HepG2 (cell line): ENCODE measurements around the gene C10orf120. TPM values are rescaled to one million over a fixed set of nuclear protein-coding genes. Genes with fewer than 3 reads are reported as not detected.
A peak's percentile ranks its signal among the peaks of the same experiment; 100 is the strongest.

Experiments
- ATAC-seq: fragments of 200-7000 bp; cut with Tn5 transposase; 3 replicates; pipeline ENCODE4 v1.9.1; 2020; ENCODE audit warnings: mild to moderate bottlenecking, moderate library complexity
- BruUV-seq: library from RNA; stranded (reverse); fragments of 400-500 nt; replicated peaks from 2 replicates; lab custom pipeline; 2021; lab: Mats Ljungman, UMichigan
- CTCF ChIA-PET: fragments of 300-600 bp; formaldehyde crosslinking; extraction: SDS; loops from one replicate; lab custom pipeline; 2021; ENCODE audit warnings: low total read pairs, inconsistent platforms, low intra/inter-chr PET ratio; lab: Yijun Ruan, JAX
- POLR2A ChIA-PET: fragments of 350-600 bp; sonication (Branson Sonifier 250); formaldehyde crosslinking; loops from one replicate; lab custom pipeline; 2020; ENCODE audit warnings: antibody characterized with exemption, inconsistent platforms; lab: Yijun Ruan, JAX
- DNase-seq: peaks from one replicate; pipeline ENCODE4 v3.0.0-alpha.2; 2015; ENCODE audit warnings: low spot score
- FAIRE-seq: peaks from 3 replicates; lab custom pipeline; 2011; peaks lifted over from hg19 to GRCh38; lab: Jason Lieb, UNC
- H2AFZ ChIP-seq: one replicate; pipeline ENCODE4 v1.6.1; 2011; ENCODE audit warnings: low read length, inconsistent platforms
- H3K27ac ChIP-seq: fragments of 300-600 bp; 3 replicates; pipeline ENCODE4 v1.8.0; 2011; ENCODE audit warnings: mixed run types, mild to moderate bottlenecking, mixed read lengths, low read length, inconsistent platforms; ENCODE audit not compliant: insufficient read depth; ENCODE audit errors: extremely low read length
- H3K27me3 ChIP-seq, 2 experiments: fragments of 200-600 bp in 1 of 2; 2 replicates in 1 of 2; 3 replicates in 1 of 2; pipeline versions ENCODE4 v1.6.0 to v1.8.0; 2011; ENCODE audit warnings: low read length in 2 of 2, mild to moderate bottlenecking in 2 of 2, moderate library complexity in 2 of 2, inconsistent platforms in 1 of 2; ENCODE audit not compliant: insufficient read depth in 2 of 2, control insufficient read depth in 1 of 2
- H3K36me3 ChIP-seq, 2 experiments: fragments of 200-600 bp in 1 of 2; replicated peaks in 1 of 2; 2 replicates in 1 of 2; 3 replicates in 1 of 2; pipeline versions ENCODE4 v1.5.1 to v1.8.0; 2011; ENCODE audit warnings: low read length in 2 of 2, inconsistent platforms in 1 of 2; ENCODE audit not compliant: insufficient read depth in 2 of 2, control insufficient read depth in 1 of 2
- H3K4me1 ChIP-seq: 2 replicates; pipeline ENCODE4 v1.5.1; 2012; ENCODE audit warnings: low read length, inconsistent platforms; ENCODE audit not compliant: insufficient read depth
- H3K4me2 ChIP-seq: 2 replicates; pipeline ENCODE4 v1.6.0; 2011; ENCODE audit warnings: low read depth, low read length, inconsistent platforms
- H3K4me3 ChIP-seq, 3 experiments: fragments of 200-600 bp in 1 of 3; sonication (generic), shearing (Covaris generic) in 1 of 3; replicated peaks in 1 of 3; 2 replicates each; pipeline ENCODE4 v1.5.1; 2011 to 2016; ENCODE audit warnings: low read length in 3 of 3, inconsistent platforms in 2 of 3, low read depth in 2 of 3, mild to moderate bottlenecking in 2 of 3, control low read depth in 1 of 3, mixed read lengths in 1 of 3; ENCODE audit not compliant: insufficient read depth in 1 of 3
- H3K79me2 ChIP-seq: one replicate; pipeline ENCODE4 v1.6.1; 2011; ENCODE audit warnings: low read length, inconsistent platforms; ENCODE audit not compliant: insufficient read depth
- H3K9ac ChIP-seq: 2 replicates; pipeline ENCODE4 v1.6.0; 2011; ENCODE audit warnings: mild to moderate bottlenecking, low read depth, low read length, inconsistent platforms; ENCODE audit not compliant: insufficient read depth
- H3K9me3 ChIP-seq: 2 replicates; pipeline ENCODE4 v1.5.1; 2012; ENCODE audit warnings: mild to moderate bottlenecking, low read length
- H4K20me1 ChIP-seq: 2 replicates; pipeline ENCODE4 v1.6.0; 2011; ENCODE audit warnings: inconsistent platforms, mild to moderate bottlenecking, low read length, moderate library complexity; ENCODE audit not compliant: insufficient read depth
- CEBPG ChIP-seq: IDR thresholded peaks from 2 replicates; pipeline ENCODE4 v1.6.1; 2016
- CTCF ChIP-seq: sonication (generic); formaldehyde crosslinking; IDR thresholded peaks from 2 replicates; pipeline ENCODE4 v1.5.0; 2020; ENCODE audit warnings: mild to moderate bottlenecking, missing genetic modification reagents, moderate library complexity
- KDM2A ChIP-seq: sonication (generic); formaldehyde crosslinking; IDR thresholded peaks from 2 replicates; pipeline ENCODE4 v1.4.0; 2020; ENCODE audit warnings: low read depth, missing genetic modification reagents, borderline replicate concordance
- NCOA1 ChIP-seq: sonication (generic); formaldehyde crosslinking; IDR thresholded peaks from 2 replicates; pipeline ENCODE4 v1.9.0; 2021; ENCODE audit warnings: missing genetic modification reagents
- RAD21 ChIP-seq: fragments of 450-650 bp; formaldehyde crosslinking; IDR thresholded peaks from 2 replicates; pipeline ENCODE4 v1.5.0; 2020; ENCODE audit warnings: mild to moderate bottlenecking
- SMC3 ChIP-seq: IDR thresholded peaks from 2 replicates; pipeline ENCODE4 v1.6.1; 2011; ENCODE audit warnings: low read length, improper control_type of control experiment
- TCF12 ChIP-seq, 2 experiments: fragments of 450-650 bp in 1 of 2; sonication (generic) in 1 of 2; formaldehyde crosslinking in 1 of 2; IDR thresholded peaks; 2 replicates each; pipeline versions ENCODE4 v1.6.1 to v1.8.0; 2017 to 2022; ENCODE audit warnings: antibody characterized with exemption in 1 of 2, mild to moderate bottlenecking in 1 of 2, missing genetic modification reagents in 1 of 2, moderate library complexity in 1 of 2
- WGBS: methylation state at CpG from one replicate; pipeline ENCODE4 v1.1.6; 2017; ENCODE audit warnings: low lambda C conversion rate; 5-methylcytosine and 5-hydroxymethylcytosine counted together
- in situ Hi-C: cut with HindIII; loops from 2 replicates; pipeline ENCODE4 v1.10.0; 2017; ENCODE audit warnings: low pct_unique_long_range_greater_than_20kb; ENCODE audit not compliant: extremely low pct_ligation_motif_present
- intact Hi-C: fragments of 100-400 bp; cut with micrococcal nuclease; formaldehyde crosslinking; loops from one replicate; pipeline ENCODE4 v1.10.0; 2022; ENCODE audit not compliant: unreplicated experiment
- polyA plus RNA-seq, 8 experiments: library from polyadenylated mRNA; depleted of rRNA in 3 of 8; stranded (reverse) in 7 of 8; unstranded in 1 of 8; fragments of >200 nt; fragmentation: Illumina TruSeq in 4 of 8; extraction: Trizol in 4 of 8; gene quantifications; 2 replicates each; pipeline versions ENCODE4 v1.2.1 to v1.2.3, GENCODE V29; 2011 to 2016; ENCODE audit warnings: low read depth in 4 of 8, missing spikeins in 1 of 8, mixed read lengths in 1 of 8; ENCODE audit not compliant: insufficient read depth in 1 of 8
- total RNA-seq, 5 experiments: library from RNA; depleted of rRNA; stranded (reverse); fragments of >200 nt; fragmentation: Illumina TruSeq; extraction: Trizol; gene quantifications; 2 replicates each; pipeline ENCODE4 v1.2.3, GENCODE V29; 2016; ENCODE audit warnings: low read depth in 1 of 5
- TF ChIP-seq, protein P1 (sequence below): IDR thresholded peaks from 2 replicates; pipeline ENCODE4 v1.6.1; 2012; ENCODE audit warnings: low read depth, low read length, improper control_type of control experiment
- TF ChIP-seq, protein P2 (sequence below): sonication (generic); formaldehyde crosslinking; IDR thresholded peaks from 2 replicates; pipeline ENCODE4 v1.4.0; 2020; ENCODE audit warnings: low read depth, mild to moderate bottlenecking, missing genetic modification reagents

C10orf120 gene
- total and polyA plus RNA-seq, 2 of the 13 experiments (the other 11 are each of a cell fraction or from before 2014, with no cell fraction given): not detected

- TF ChIP-seq SMC3: peak; percentile 74
- no peak for TF ChIP-seq NCOA1 (CRISPR knock-in tag)
- peak; percentile 84 for TF ChIP-seq RAD21
- TF ChIP-seq, protein P1, sequence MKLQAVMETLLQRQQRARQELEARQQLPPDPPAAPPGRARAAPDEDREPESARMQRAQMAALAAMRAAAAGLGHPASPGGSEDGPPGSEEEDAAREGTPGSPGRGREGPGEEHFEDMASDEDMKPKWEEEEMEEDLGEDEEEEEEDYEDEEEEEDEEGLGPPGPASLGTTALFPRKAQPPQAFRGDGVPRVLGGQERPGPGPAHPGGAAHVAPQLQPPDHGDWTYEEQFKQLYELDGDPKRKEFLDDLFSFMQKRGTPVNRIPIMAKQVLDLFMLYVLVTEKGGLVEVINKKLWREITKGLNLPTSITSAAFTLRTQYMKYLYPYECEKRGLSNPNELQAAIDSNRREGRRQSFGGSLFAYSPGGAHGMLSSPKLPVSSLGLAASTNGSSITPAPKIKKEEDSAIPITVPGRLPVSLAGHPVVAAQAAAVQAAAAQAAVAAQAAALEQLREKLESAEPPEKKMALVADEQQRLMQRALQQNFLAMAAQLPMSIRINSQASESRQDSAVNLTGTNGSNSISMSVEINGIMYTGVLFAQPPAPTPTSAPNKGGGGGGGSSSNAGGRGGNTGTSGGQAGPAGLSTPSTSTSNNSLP: no peak
- 0 out of 2 replicates have a peak, but pooled peaks have one; percentile 28 for TF ChIP-seq KDM2A (CRISPR knock-in tag)
- TF ChIP-seq CEBPG (CRISPR knock-in tag): no peak
- peak; percentile 89 for TF ChIP-seq CTCF
- TF ChIP-seq, all 625 proteins: peak for 11
Measured at GRCh38 chr10:122703483-122704448, 4.1 kb upstream of the C10orf120 start (continued).

DNA sequence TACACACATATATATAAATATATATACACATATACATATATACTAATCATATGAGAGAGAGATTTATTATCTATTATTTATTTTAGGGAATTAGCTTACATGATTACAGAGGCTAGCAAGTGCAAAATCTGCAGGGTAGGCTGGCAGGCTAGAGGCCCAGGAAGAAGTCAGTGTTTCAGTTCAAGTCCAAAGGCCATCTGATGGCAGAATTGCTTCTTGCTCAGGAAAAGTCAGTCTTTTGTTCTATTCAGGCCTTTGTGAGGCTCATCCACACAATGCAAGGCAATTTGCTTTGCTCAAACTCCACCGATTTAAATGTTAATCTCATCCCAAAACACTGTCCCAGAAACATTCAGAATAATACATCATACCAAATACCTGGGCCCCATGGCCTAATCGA is 2.6 kb upstream of the C10orf120 start:
- no peaks in the 10 kb centered on the region for H4K20me1 ChIP-seq
- H3K4me3 ChIP-seq: no peak overlapping the region
- in situ Hi-C loops (loop anchor here (5.0 to 10.0 kb wide), 2 partner anchors 55 to 407 kb away; no protein-coding TSS in a partner anchor), intact Hi-C loops (loop anchor here (2.0 to 5.0 kb wide), 2 partner anchors 177 to 425 kb away; no protein-coding TSS in a partner anchor)
- H3K27ac ChIP-seq: no peak overlapping the region
- BruUV-seq: no TSS peak
- ChIA-PET POLR2A (no interaction called here), CTCF (no interaction called here)
- H3K79me2 ChIP-seq: no peaks in the 10 kb centered on the region
- no peak for FAIRE-seq
- no peaks in the 10 kb centered on the region for H3K4me1 ChIP-seq
- H3K36me3 ChIP-seq: no peaks in the 10 kb centered on the region
- H3K27me3 ChIP-seq: peaks cover 0 to 5% of the 10 kb centered on the region in 2 experiments; a peak in 1 of 5 replicates
- no peak overlapping the region for H3K9ac ChIP-seq
- H2AFZ ChIP-seq: no peak overlapping the region
- no peak for ATAC-seq
- H3K4me2 ChIP-seq: no peak overlapping the region
- 2% methylated on average over 2 of the region's 2 CpGs for WGBS
- no peak for DNase-seq
- H3K9me3 ChIP-seq: no peaks in the 10 kb centered on the region
- TF ChIP-seq TCF12 (IDR thresholded peaks at IDR 0.05): no peak
- no peak for TF ChIP-seq TCF12 (CRISPR knock-in tag; IDR thresholded peaks at IDR 0.05)
- TF ChIP-seq, protein P2, sequence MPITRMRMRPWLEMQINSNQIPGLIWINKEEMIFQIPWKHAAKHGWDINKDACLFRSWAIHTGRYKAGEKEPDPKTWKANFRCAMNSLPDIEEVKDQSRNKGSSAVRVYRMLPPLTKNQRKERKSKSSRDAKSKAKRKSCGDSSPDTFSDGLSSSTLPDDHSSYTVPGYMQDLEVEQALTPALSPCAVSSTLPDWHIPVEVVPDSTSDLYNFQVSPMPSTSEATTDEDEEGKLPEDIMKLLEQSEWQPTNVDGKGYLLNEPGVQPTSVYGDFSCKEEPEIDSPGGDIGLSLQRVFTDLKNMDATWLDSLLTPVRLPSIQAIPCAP (CRISPR knock-in tag): no peak
